ENCODE data around the gene USP47.

USP47 gene

DNA sequence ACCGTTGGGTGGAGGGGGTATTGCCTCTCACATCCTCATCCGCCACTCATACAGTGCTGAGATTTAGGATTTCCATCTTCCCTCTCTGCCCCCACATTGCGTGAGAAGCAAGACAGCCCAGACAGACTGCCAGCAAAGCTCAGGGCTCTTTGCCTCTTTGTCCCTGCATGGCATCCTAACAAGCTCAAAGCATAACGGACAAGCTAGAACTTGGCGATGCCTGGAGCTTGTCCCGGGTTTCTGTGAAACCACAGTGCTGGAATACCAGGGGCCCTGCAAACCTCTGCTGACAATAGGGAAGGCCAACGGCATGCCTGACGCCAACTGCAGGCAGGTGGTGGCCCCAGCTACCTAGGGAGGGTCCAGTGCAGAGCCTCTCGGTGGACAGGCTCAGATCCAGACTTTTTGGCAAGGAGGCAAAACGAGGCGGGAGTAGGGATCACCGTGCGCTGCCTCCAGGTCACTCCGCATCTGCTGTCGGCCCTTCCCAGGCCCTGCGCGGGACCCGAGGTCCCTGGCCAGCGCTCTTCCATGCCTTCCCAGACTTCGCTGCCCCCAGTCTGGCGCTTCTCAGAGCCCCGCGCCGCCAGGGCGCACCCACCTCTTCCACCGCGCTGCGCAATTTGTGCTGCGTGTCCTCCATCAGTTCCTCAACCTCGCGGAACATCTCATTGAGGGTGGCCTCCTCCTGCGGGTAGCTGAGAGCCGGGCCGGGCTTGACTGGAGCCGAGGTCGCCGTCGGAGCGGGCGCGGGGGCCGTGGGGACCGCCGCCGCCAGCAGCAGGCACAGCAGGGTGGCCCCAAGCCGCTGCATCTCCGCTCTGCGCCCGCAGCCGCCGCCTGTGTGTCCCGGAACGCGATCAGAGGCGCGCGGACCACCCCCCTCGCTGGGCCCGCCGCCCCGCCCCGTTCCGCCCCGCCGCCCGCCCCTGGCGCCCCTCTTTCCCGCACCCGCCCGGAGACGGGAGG, 166.3 kb downstream of the USP47 start, which contains the start of gene DKK3:
TSS of gene DKK3 (minus strand) at position 858 of the 969 bp plus-strand sequence. CDS start at position 814, 44 bp downstream.
- no peak for DNase-seq
